Activated T-cell treated with anti-CD3 and anti-CD28 coated beads, Interleukin-2, amount 50 U/mL, for 1 hour (primary cell): ENCODE measurements around the gene GALNT2.

Experiments used
- DNase-seq: peaks from one replicate; pipeline ENCODE4 v3.0.0-alpha.2; 2020

Gene GALNT2

GRCh38 chr1:230288641-230289349 lies 221.8 kb downstream of the GALNT2 start:
- DNase-seq: no peak

GRCh38 chr1:230289350-230289644 lies 222.3 kb downstream of the GALNT2 start:
- no peak for DNase-seq

DNA sequence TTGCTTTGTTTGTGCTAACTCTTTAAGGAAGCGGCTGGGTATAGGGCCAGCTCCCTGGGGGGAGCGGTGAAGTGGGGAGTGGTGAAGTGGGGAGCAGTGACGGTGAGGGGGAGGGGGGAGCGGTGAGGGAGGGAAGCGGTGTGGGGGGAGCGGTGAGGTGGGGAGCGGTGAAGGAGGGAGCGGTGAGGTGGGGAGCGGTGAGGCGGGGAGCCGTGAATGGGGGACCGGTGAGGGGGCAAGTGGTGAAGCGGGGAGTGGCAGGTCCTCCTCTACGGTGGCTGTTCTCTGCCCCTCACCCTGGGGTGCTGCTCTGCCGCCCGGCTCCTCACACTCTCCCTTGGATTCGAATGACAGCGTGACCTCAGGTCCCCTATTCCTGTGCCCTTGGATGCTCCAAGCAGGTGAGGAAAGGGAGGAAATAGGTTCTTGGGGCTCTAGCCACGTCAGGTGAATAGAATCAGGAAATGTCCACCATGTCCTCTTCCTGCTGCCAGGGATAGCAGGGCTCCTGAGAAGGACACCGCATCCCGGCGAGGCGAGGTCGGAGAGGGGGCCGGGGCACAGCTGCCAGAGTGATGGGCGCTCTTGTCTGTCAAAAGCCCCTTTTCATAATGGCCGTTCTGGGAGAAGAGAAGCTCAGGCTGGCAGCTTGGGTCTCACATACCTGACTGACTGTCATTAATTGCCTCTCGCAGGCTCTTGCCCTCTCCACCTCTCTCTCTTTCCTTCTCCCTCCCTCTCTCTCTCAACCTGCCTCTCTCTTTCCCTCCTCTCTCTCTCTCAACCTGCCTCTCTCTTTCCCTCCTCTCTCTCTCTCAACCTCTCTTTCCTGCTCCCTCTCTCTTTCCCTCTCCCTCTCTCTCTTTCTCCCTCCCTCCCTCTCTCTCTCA lies 224.9 kb downstream of the GALNT2 start:
- no peak for DNase-seq

GRCh38 chr1:230292689-230293389 lies 225.8 kb downstream of the GALNT2 start:
- no peak for DNase-seq

- DNase-seq: no peak
These were observed 226.3 kb downstream of the GALNT2 start for GRCh38 chr1:230293390-230293700.

- DNase-seq: no peak
These were observed 228.3 kb downstream of the GALNT2 start for GRCh38 chr1:230295367-230295766.

- DNase-seq: no peak
These were observed 232.4 kb downstream of the GALNT2 start for GRCh38 chr1:230299191-230300006.

GRCh38 chr1:230300322-230301301 lies 233.6 kb downstream of the GALNT2 start:
- no peak for DNase-seq

GRCh38 chr1:230301322-230301721 lies 234.3 kb downstream of the GALNT2 start:
- no peak for DNase-seq

DNA sequence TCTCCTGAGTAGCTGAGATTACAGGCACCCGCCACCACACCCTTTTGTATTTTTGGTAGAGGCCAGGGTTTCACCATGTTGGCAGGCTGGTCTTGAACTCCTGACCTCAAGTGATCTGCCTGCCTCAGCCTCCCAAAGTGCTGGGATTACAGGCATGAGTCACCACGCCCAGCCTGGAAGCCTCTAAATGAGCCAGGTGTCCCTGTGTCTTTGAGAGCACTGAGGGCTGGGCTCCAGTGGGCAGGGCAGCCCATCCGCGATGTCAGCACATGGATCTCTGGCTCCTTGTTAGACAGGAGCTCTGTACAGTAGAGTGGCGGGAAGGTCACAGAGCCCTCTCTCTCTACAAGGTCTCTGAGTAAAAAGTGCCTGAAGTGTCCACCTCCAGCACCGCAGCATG lies 234.8 kb downstream of the GALNT2 start:
- no peak for DNase-seq

DNA sequence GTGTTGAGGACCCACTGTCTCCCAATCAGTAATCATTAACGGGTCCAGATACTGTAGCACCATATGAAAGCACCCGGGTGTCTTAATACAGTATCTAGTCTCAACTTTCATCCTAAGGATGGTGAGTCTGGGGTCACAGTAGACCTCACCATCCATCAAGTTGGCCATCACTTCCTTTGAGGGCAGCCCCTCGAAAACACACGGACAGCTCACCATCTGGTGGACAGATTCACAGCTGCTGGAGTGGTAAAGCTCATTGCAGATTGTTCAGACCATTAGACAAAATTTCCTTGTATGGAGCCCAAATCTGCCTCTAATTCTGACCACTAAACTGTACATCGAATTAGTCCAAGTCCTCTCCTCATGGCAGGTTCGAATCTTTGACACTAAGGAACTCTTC lies 236.0 kb downstream of the GALNT2 start:
- DNase-seq: no peak

DNA sequence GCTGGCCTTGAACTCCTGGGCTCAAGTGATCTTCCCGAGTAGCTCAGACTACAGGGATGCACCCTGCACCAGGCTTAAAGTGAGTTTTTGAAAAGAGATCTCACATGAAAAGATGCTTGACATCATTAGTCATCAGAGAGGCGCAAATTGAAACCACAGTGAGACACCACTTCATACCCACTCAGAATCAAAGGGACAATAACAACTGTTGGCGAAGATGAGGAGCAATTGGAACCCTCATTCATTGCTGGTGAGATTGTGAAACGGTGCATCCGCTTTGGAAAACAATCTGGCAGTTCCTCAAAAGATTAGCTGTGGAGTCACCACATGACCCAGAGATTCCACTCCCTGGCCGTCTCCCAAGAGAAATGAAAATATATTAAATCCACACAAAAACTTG lies 236.8 kb downstream of the GALNT2 start:
- DNase-seq: no peak

- DNase-seq: no peak
These were observed 239.1 kb downstream of the GALNT2 start for GRCh38 chr1:230306169-230306568.

DNA sequence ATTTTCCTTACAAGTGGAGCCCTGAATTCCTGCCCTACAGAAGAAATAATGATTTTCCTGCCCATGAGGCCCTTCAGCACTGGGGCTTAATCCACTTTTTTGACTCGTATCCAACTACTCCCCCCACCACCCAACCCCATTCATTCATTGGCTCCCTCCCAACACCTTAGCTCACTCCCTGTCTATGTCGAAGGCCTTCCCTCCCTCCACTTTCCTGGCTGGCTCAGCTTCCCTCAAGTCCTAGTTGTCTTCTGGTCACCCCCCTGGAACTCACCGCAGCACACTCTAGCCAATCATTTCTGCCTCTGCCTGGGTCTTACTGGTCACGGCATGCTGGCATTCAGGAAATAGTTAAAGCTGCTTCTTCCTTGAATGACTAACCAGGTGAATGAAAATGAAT lies 240.2 kb downstream of the GALNT2 start:
- no peak for DNase-seq

GRCh38 chr1:230308039-230308438 lies 241.0 kb downstream of the GALNT2 start:
- no peak for DNase-seq

GRCh38 chr1:230308821-230309220 lies 241.8 kb downstream of the GALNT2 start:
- DNase-seq: no peak

GRCh38 chr1:230309646-230310177 lies 242.7 kb downstream of the GALNT2 start:
- DNase-seq: no peak

DNA sequence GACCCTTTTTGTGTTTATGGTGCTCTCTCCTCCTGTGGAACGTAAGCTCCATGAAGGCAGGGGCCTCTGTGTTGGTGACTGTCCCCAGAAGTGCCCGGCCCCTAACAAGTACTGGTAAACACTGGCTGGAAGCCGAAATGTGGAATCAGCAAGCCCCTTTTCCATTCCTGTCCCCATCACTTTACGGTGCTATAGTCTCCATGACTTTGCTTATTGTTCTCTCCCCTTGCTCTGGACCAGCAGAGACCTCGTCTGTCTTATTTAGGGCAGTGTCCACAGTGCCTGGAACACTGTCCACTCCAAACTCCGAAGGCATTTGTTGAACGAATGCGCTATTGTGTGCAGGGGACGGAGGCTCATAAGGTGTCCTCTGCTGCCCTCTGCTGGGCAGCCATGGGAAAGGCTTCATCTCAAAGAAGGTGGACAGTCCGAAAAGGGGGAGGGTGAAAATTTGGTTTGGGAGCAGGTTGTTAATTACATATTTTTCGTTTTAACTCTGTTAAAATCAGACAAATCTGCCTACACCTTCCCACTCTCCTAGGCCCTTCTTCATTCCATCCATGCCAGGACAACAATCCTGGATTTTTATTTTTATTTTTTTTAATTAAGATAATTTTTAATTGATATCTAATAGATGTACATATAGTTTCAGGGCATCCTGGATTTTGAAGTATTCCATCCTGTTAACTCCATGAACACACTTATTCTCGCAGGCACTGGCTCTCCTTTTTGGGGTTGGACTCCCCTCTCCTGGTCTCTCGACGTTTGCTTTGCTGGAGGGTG lies 243.5 kb downstream of the GALNT2 start:
- DNase-seq: peak; percentile 68

DNA sequence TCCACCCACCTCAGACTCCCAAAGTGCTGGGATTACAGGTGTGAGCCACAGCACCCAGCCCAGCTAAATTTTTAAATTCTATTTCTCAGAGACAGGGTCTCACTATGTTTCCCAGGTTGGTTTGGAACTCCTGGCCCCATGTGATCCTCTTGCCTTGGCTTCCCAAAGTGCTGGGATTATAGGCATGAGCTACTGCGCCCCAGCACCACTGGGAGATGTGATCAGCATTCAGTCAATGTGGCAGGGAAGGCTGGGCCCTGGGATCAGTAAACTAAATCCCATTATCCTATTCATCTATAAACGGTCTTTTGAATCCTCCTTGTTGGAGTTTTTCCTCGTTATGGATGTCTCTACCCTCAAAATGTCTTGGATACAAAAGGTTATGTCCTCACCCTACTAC lies 245.6 kb downstream of the GALNT2 start:
- no peak for DNase-seq

- DNase-seq: no peak
These were observed 246.6 kb downstream of the GALNT2 start for GRCh38 chr1:230313453-230314141.
